Sigmoid colon (tissue), 4 donors: ENCODE data around the gene C1orf210.

ENCODE experiments used
- EP300 ChIP-seq, 4 donors: sonication (generic); formaldehyde crosslinking; IDR thresholded peaks; one replicate each; pipeline ENCODE4 v1.6.1; 2017; ENCODE audit warnings: antibody characterized with exemption in 4 of 4
- POLR2A ChIP-seq, 2 donors: fragments of 450-650 bp; IDR thresholded peaks; one replicate each; pipeline ENCODE4 v1.6.1; 2016; ENCODE audit warnings: antibody characterized with exemption in 2 of 2, mild to moderate bottlenecking in 2 of 2, moderate library complexity in 2 of 2
- POLR2AphosphoS5 ChIP-seq, 4 donors: sonication (generic); formaldehyde crosslinking; IDR thresholded peaks; one replicate each; pipeline ENCODE4 v1.6.1; 2017; ENCODE audit warnings: antibody characterized with exemption in 4 of 4
- TF ChIP-seq, protein P1 (sequence below), 4 experiments: fragments of 450-650 bp in 3 of 4; fragments of 200-600 bp in 1 of 4; IDR thresholded peaks; one replicate each; pipeline ENCODE4 v1.5.1; 2016 to 2019; ENCODE audit warnings: antibody characterized with exemption in 4 of 4, mild to moderate bottlenecking in 3 of 4, moderate library complexity in 2 of 4

DNA sequence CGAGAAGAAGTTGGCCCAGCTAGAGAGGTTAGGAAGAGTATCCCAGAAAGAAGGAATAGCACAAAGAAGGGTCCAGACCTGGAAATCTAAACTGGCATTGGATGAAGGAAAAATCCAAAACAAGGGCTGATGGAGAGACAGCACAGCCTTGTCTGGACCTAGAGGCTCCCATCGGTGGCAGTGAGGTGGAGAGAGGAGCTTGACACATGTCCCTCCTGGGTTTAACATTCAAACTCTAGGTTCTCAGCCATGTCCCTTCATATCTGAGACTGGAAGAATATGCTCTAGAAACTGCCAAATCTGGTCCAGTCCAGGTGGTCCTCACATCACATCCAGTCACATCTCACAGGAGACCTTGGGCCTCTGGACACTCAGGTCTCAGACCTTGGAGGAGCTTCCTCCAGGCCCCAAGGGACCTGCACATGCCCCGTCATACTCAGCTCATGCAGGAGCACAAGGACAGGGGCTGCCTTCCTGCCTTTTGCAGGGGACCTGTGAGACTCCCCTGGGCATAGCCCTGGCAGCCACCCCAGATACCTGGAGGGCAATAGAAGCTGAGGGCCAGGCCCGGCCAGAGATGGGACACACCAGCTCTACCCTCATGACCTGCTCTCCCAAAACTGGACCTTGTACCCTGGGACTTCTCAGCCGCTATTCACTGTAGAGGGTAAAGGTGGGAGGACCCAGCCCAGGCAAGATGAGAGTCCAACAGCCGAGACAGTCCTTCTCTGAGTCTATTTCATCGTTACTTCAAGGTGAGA lies 8.1 kb downstream of the C1orf210 start:
- TF ChIP-seq, protein P1, sequence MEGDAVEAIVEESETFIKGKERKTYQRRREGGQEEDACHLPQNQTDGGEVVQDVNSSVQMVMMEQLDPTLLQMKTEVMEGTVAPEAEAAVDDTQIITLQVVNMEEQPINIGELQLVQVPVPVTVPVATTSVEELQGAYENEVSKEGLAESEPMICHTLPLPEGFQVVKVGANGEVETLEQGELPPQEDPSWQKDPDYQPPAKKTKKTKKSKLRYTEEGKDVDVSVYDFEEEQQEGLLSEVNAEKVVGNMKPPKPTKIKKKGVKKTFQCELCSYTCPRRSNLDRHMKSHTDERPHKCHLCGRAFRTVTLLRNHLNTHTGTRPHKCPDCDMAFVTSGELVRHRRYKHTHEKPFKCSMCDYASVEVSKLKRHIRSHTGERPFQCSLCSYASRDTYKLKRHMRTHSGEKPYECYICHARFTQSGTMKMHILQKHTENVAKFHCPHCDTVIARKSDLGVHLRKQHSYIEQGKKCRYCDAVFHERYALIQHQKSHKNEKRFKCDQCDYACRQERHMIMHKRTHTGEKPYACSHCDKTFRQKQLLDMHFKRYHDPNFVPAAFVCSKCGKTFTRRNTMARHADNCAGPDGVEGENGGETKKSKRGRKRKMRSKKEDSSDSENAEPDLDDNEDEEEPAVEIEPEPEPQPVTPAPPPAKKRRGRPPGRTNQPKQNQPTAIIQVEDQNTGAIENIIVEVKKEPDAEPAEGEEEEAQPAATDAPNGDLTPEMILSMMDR (IDR thresholded peaks at IDR 0.05) = no peak
- TF ChIP-seq POLR2A (IDR thresholded peaks at IDR 0.05) (no peak), EP300 (IDR thresholded peaks at IDR 0.05) (no peak), POLR2AphosphoS5 (IDR thresholded peaks at IDR 0.05) (no peak)
